Stimulated activated effector memory CD8-positive, alpha-beta T cell treated with anti-CD3 and anti-CD28 coated beads, Interleukin-12 subunit alpha, Interleukin-12 subunit beta, amount 100 ng/mL, for 72 hours (primary cell): ENCODE measurements around the gene UBL5.
"Not testable (repeated sequence)": the region's sequence is repeated elsewhere in the genome, so short reads cannot be mapped to it uniquely, and the experiment has no call there.

Source experiments
- ATAC-seq: fragments of 150-1000 bp; cut with Tn5 transposase; 2 replicates; pipeline ENCODE4 v1.10.0; 2021
- DNase-seq, 2 donors: peaks; one replicate each; pipeline ENCODE4 v3.0.0; 2021 to 2022; ENCODE audit warnings: low spot score in 2 of 2
- H3K27ac Mint-ChIP-seq: one replicate; pipeline ENCODE4 v1.8.0; 2022; ENCODE audit warnings: mild to moderate bottlenecking, mixed read lengths
- H3K36me3 Mint-ChIP-seq: one replicate; pipeline ENCODE4 v1.8.0; 2022; ENCODE audit warnings: mild to moderate bottlenecking, mixed read lengths
- H3K4me1 Mint-ChIP-seq: one replicate; pipeline ENCODE4 v1.8.0; 2022; ENCODE audit warnings: mixed read lengths
- H3K4me3 Mint-ChIP-seq: one replicate; pipeline ENCODE4 v1.8.0; 2022; ENCODE audit warnings: mild to moderate bottlenecking, mixed read lengths
- H3K9me3 Mint-ChIP-seq: one replicate; pipeline ENCODE4 v1.8.0; 2022; ENCODE audit warnings: mixed read lengths

The UBL5 gene

DNA sequence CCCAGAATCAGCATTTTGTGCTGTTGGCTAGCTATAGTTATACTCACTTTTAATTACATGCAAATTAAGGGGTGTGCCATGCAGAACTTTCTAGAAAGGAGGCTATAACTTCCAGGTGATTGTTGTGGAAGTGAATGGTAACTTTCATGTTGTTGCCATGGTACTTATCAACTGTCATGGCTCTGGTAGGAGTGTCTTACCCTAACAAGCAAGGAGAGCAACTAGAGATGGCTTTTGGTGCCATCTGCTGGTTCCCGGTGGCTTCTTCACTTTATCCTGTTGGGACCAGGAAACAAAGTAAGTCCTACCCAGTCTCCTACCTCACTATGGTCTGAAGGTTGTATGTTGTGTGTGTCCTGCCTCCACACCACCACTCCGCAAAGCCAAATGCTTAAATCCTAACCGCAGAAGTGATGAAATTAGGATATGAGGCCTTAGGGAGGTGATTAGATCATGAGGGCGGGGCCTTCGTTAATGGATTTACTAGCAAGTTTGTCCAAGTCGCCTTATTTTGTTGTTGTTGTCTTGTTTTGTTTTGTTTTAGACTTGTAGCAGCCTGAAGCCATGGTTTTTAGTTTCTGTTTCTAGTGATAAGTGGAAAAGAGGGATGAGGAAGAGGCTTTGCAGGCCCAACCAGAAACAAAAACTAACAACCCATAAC lies 31.5 kb upstream of the UBL5 start:
- Mint-ChIP-seq H3K36me3 (peaks cover 6% of the 10 kb centered on the region), H3K9me3 (no peaks in the 10 kb centered on the region), H3K4me1 (peaks cover 19% of the 10 kb centered on the region), H3K27ac (peak overlapping the region; percentile 77), H3K4me3 (no peak overlapping the region)
- peak; percentile 70 for ATAC-seq
- peak; percentile 64 to 87 for DNase-seq

DNA sequence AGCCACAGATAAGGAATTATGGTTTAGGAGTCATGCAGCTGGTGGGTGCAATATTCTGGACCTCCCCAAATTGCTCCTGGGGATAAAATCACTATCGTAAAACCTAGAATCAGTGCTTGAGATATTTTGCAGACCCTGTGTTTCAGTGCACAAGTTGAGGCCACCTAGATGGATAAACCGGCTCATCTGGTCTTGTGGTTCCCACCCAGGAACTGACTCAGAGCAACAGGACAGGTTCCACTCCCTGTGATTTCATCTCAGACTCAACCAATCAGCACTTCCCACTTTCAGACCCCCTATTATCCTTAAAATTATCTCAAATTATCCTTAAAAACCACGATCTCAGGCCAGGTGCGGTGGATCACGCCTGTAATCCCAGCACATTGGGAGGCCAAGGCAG lies 29.8 kb upstream of the UBL5 start:
- Mint-ChIP-seq H3K4me1 (peaks cover 14% of the 10 kb centered on the region), H3K36me3 (peaks cover 6% of the 10 kb centered on the region), H3K27ac (no peak overlapping the region), H3K4me3 (no peak overlapping the region), H3K9me3 (no peaks in the 10 kb centered on the region)
- no peak for DNase-seq
- no peak for ATAC-seq

DNA sequence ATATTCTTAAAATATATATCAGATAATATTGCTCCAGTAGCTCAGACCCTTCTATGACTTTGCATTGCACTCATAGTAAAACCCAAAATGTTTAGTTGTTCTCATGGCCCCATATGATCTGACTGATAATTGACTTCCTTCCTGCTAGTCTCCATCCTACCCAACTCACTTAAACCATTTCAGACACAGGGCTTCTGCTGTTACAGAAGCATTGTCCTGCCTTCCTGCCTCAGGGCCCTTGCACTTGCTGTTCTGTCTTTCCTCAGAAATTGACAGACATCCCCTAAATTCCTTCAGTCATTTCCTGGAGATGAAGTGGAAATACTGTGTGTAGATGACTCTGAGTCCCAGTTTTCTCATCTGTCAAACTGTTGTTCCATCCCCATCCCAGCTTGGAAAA lies 28.6 kb upstream of the UBL5 start:
- Mint-ChIP-seq H3K4me1 (peaks cover 14% of the 10 kb centered on the region), H3K9me3 (no peaks in the 10 kb centered on the region), H3K4me3 (no peak overlapping the region), H3K27ac (no peak overlapping the region), H3K36me3 (no peaks in the 10 kb centered on the region)
- no peak for ATAC-seq
- DNase-seq, result no peak

DNA sequence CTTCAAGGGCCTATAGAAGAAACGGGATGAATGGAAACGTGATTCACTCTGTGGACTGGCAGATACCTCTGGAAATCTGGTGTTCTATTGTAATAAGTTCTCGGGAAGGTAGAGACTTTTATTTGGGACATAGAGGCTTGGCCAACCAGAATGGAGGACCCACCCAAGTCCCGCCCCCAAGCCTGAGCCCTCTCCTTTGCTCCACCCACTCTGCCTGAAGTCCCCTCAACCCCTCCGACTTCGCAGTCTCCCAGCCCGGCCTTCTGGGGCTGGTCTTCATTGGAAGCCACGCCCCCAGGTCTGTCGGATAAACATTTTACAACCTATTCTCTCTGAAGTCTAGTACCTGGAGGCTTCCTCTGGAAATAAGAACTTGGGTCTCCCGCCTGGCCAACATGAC lies 25.7 kb upstream of the UBL5 start:
- ATAC-seq, result no peak
- no peak overlapping the region for H3K4me3 Mint-ChIP-seq
- no peaks in the 10 kb centered on the region for H3K36me3 Mint-ChIP-seq
- no peaks in the 10 kb centered on the region for H3K9me3 Mint-ChIP-seq
- no peak overlapping the region for H3K27ac Mint-ChIP-seq
- H3K4me1 Mint-ChIP-seq, result peaks cover 5% of the 10 kb centered on the region
- no peak for DNase-seq

DNA sequence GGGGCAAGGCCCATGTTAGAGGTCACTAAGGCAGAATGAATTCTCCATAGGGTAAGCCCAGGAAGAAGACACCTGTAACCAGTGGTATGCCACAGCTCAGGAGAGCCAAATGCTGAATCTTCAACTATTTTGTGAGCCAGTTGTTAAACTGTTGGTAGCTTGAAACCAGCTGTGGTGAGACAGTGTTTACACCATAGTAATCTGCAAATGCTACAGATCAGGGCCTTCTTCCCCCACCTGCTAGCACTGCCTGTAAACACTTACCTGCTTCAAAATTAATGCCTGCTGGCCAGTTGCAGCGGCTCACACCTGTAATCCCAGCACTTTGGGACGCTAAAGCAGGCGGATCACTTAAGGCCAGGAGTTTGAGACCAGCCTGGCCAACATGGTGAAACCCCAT lies 20.9 kb upstream of the UBL5 start:
- no peak overlapping the region for H3K4me3 Mint-ChIP-seq
- ATAC-seq (no peak), DNase-seq (no peak)
- peaks cover 13% of the 10 kb centered on the region for H3K4me1 Mint-ChIP-seq
- H3K27ac Mint-ChIP-seq, result no peak overlapping the region
- no peaks in the 10 kb centered on the region for H3K9me3 Mint-ChIP-seq
- peaks cover 39% of the 10 kb centered on the region for H3K36me3 Mint-ChIP-seq

DNA sequence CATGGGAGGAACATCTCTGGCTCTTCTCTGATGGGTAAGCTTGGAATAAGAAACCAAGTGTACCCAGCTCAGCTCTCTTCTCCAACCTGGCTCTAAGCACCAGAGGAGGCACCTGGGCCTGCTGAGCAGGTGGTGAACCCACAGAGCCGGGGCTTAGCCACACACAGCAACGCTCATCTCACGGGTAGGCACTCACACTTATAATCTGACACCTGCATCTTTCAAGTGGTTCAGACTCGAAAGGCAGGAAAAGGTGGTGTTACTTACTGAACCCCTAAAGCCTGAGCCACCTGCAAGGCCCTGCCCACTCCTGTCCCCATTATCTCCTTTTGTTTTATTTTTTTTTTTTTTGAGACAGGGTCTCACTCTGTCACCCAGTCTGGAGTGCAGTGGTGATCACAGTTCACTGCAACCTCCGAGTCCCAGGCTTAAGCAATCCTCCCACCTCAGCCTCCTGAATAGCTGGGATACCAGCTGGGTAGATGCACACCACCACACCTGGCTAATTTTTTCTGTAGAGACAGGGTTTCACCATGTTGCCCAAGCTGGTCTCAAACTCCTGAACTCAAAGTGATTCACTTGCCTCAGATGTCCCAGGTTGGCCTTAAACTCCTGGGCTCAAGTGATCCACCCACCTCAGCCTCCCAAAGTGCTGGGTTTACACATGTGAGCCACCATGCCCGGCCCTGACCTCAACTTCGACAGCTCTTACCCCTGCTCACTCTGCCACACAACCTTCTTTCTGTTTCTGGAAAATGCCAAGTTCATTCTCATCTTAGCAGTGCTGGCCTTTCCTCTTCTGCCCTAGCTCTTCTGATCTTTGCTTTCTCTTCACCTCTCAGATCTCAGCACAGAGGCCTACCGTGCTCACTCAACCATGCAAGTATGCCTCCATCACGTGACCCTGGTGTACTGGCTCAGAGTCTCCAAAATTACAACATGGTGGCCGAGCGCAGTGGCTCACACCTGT lies 18.6 kb upstream of the UBL5 start:
- peaks cover 13% of the 10 kb centered on the region for H3K4me1 Mint-ChIP-seq
- H3K4me3 Mint-ChIP-seq, result no peak overlapping the region
- H3K36me3 Mint-ChIP-seq, result peaks cover 60% of the 10 kb centered on the region
- DNase-seq (no peak), ATAC-seq (no peak)
- H3K9me3 Mint-ChIP-seq, result no peaks in the 10 kb centered on the region
- H3K27ac Mint-ChIP-seq, result peak overlapping the region; percentile 79

DNA sequence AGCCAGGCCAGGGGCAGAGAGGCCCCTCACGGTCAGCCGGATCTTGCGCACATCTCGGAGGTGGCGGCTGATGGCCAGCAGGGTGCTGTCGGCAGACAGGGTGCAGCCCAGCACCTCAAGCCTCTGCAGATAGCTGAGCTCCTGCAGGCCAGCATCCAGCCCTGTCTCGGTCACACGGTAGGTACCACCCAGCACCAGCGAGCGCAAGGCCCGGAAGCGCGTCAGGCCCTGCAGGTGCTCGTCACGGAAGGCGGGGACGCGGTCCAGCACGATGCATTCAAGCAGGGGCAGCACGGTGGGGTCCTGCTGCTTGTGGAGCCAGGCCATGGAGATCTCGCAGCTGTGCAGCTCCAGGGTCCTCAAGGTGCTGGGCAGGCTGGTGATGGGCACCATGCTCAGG lies 16.6 kb upstream of the UBL5 start:
- H3K9me3 Mint-ChIP-seq, result no peaks in the 10 kb centered on the region
- peaks cover 76% of the 10 kb centered on the region for H3K36me3 Mint-ChIP-seq
- ATAC-seq (peak; percentile 19), DNase-seq (no peak)
- H3K27ac Mint-ChIP-seq, result no peak overlapping the region
- no peak overlapping the region for H3K4me3 Mint-ChIP-seq
- H3K4me1 Mint-ChIP-seq, result peaks cover 13% of the 10 kb centered on the region

DNA sequence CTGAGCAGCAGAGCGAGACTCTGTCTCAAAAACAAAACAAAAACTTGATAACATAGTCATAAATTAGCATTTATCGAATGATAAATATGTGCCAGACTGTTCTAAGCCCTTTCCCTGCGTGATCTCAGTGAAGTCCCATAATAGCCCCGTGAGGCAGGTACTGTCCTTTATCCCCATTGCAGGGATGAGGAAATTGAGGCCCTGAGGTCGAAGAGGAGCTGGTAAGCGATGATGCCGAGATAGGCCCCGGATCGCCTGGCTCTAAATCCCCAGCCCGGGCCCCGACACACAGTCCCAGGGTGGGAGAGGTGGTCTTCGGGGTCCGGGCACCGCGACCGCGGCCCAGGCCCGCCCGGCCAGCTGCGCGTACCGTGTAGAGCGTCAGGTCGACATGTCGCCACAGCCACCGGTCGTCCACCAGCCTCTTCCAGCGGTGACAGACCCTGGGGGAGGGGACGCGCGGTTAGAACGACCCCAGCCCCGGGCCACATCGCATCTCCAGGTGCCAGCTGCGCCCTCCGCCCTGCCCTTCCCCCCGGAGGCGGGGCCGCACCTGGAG lies 9.5 kb upstream of the UBL5 start:
- no peak for DNase-seq
- Mint-ChIP-seq H3K4me1 (peaks cover 19% of the 10 kb centered on the region), H3K27ac (peak overlapping the region; percentile 89), H3K9me3 (no peaks in the 10 kb centered on the region), H3K4me3 (peak overlapping the region; percentile 84), H3K36me3 (peaks cover 35% of the 10 kb centered on the region)
- no peak for ATAC-seq

DNA sequence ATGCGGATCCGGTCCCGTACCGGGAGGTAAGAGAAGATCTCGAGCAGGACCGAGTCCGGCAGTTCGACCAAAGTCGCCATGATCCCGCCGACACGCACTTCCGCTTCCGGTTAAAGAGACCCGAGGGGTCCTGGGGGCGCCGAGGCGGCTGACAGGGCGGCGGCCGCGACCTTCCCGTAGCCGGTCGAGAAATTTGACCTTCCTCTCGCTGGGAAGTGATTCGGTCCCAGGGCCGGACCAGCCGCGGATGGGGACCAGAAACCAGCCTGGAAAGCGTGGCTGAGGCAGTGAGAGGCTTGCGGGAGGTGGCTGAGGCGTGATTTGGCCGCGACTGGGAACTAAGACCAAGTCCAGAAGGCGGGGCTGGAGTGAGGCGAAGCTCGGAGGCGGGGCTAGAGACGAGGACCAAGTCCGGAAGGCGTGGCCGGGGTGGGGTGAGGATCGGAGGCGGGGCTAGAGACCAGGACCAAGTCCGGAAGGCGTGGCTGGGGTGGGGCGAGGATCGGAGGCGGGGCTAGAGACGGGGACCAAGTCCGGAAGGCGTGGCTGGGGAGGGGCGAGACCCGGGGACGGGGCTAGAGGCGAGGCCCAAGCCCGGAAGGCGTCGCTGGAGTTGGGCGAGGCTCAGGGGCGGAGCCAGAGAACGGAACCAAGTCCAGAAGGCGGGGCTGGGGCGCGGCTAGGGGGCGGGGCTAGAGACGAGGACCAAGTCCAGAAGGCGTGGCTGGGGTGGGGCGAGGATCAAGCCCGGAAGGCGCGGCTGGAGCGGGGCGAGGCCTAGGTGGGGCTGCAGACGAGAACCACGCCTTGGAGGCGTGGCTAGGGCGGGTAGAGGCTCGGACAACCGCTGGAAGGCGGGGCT lies 8.8 kb upstream of the UBL5 start, which contains the start of gene FBXL12:
FBXL12 (minus strand) TSS at position 346 of the 862 bp plus-strand sequence; CDS start at position 80, 266 bp downstream.
- H3K4me3 Mint-ChIP-seq, result peak within 1 kb of the TSS; percentile 84
- ATAC-seq (peak; percentile 92), DNase-seq (peak; percentile 99 to 100)
- H3K36me3 Mint-ChIP-seq, result peaks cover 35% of the 10 kb centered on the region
- H3K27ac Mint-ChIP-seq, result peak within 1 kb of the TSS; percentile 89
- no peaks in the 10 kb centered on the region for H3K9me3 Mint-ChIP-seq
- H3K4me1 Mint-ChIP-seq, result peaks cover 19% of the 10 kb centered on the region

DNA sequence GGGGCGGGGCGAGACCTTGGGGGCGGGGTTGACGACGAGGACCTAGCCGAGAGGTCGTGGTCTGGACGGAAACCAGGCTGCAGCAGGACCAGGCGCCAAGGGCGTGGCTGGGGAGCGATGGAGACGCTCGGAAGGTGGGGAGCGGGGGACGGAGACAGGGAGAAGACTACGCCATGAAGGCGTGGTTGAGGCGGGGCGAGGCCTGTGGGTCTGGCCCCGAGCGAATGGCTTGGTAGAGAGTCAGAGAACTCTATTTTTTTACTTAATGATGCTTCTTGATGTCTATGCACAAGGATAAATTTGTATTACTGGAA lies 8.2 kb upstream of the UBL5 start:
- Mint-ChIP-seq H3K4me1 (peaks cover 19% of the 10 kb centered on the region), H3K36me3 (peaks cover 29% of the 10 kb centered on the region), H3K4me3 (peak overlapping the region; percentile 84), H3K27ac (peak overlapping the region; percentile 89), H3K9me3 (no peaks in the 10 kb centered on the region)
- DNase-seq (no peak), ATAC-seq (no peak)

DNA sequence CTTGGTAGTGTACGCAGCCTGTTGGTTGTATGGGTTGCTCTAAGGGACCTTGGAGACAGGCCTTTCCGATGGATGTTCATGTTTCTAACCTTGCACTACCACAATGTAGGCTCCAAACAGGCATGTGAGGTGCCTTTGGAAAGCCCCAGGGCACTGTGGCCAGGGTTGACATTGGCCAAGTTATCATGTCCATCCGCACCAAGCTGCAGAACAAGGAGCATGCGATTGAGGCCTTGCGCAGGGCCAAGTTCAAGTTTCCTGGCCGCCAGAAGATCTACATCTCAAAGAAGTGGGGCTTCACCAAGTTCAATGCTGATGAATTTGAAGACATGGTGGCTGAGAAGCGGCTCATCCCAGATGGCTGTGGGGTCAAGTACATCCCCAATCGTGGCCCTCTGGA lies 7.7 kb upstream of the UBL5 start:
- not testable (repeated sequence) for H3K9me3 Mint-ChIP-seq, ATAC-seq, DNase-seq
- peaks cover 19% of the 10 kb centered on the region for H3K4me1 Mint-ChIP-seq
- H3K4me3 Mint-ChIP-seq, result peak overlapping the region; percentile 84
- peak overlapping the region; percentile 89 for H3K27ac Mint-ChIP-seq
- peaks cover 24% of the 10 kb centered on the region for H3K36me3 Mint-ChIP-seq

DNA sequence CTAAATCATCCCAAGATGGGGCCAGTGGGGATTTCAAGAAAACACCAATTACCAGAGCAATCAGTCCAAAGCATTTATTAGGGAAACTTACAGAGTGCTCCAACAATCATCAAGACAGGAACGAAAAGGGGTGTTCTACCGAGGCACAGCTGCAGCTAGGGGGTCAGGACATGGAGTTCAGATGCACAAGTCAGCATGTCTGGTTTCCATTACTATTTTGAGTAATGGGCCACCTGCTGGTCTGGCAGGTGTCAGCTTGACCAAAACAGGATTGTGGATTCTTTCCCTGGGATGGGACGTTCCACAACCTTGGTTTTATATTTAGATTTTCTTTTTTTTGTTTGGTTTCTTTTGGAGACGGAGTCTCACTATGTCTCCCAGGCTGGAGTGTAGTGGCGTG lies 3.9 kb upstream of the UBL5 start:
- no peak overlapping the region for H3K4me3 Mint-ChIP-seq
- H3K4me1 Mint-ChIP-seq, result peaks cover 24% of the 10 kb centered on the region
- H3K27ac Mint-ChIP-seq, result no peak overlapping the region
- ATAC-seq (no peak), DNase-seq (no peak)
- H3K36me3 Mint-ChIP-seq, result peaks cover 33% of the 10 kb centered on the region
- H3K9me3 Mint-ChIP-seq, result no peaks in the 10 kb centered on the region

DNA sequence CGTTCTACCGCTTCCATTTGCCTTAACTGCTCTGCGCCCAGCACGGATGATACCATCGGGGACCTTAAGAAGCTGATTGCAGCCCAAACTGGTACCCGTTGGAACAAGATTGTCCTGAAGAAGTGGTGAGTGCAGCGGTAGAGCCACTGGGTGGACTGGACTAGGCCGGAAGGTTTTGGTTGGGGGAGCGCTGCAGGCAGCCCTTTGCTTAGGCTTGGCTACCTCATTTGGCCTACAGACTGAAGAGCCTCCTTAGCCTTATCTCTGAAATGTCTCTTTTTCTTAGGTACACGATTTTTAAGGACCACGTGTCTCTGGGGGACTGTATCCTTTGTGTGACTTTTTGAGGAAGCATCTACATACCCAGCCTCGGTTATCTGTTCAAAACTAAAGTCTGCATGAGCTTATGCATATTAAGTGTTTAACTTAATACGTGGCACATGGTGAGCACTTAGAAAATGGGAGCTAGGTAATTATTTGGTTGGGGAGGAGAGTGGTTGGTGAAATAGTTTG lies 889 bp downstream of the UBL5 start:
- H3K4me1 Mint-ChIP-seq, result peaks cover 25% of the 10 kb centered on the region
- H3K36me3 Mint-ChIP-seq, result peaks cover 50% of the 10 kb centered on the region
- ATAC-seq (no peak), DNase-seq (no peak)
- peak overlapping the region; percentile 99 for H3K27ac Mint-ChIP-seq
- no peaks in the 10 kb centered on the region for H3K9me3 Mint-ChIP-seq
- H3K4me3 Mint-ChIP-seq, result peak overlapping the region; percentile 100

DNA sequence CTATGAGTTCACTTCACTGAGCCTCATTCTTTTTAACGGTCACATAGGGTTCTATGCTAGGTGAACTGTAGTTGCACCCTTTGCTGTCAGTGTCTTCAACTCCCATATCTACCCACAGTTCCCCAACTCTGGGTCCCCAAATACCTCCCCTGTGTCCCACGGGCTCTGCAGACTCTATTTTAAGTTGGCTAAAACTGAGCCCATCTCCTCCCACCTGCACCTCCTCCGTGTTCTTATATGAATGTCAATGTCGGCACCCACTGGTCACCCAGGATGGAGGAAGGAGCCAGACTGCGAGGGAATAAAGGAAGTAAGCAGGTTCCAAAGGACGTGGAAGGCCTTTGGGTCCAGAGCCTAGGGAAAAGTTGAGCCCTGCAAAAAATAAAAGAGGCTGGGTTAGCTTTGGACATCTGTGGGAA lies 6.6 kb downstream of the UBL5 start:
- Mint-ChIP-seq H3K36me3 (peaks cover 35% of the 10 kb centered on the region), H3K4me3 (peak overlapping the region; percentile 83), H3K9me3 (no peaks in the 10 kb centered on the region), H3K4me1 (peaks cover 18% of the 10 kb centered on the region), H3K27ac (peak overlapping the region; percentile 81)
- no peak for DNase-seq
- ATAC-seq, result no peak
